ENCODE measurements around the gene YEATS2.
"Not testable (repeated sequence)": the region's sequence is repeated elsewhere in the genome, so short reads cannot be mapped to it uniquely, and the experiment has no call there.

Gene YEATS2

DNA sequence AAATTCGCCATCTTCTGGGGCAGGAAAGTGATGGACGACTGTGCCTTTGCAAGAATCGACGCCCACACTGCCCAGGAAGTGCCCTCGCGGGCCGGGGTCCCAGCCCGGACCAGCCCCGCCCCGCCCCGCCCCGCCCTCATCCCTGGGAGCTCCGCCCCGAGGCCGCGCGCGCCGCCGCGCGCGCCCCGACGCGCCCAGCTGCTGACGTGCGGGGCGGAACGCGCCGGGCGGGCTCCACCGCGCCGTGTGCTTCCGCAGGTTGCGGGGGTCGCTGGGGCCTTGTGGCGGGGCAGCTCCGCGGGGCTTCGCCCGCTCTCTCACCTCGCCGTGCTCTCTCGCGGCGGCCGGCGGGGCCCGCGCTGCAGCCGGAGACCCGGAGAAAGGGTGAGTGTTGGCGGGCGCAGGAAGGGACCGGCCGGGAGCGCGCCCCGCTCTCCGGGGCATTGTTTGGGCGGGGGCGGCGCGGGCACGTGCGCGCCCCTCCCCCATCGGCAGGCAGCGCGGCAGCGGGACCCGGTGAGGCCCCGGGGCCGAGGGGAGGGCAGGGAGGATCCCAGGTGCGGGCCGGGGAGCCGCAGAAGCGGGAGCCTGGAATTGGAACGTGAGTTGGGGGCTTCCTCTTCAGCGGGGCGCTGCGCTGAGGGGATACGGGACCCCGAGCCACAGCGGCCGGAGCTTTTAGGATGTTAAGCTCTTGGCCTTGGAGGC, at the start of gene YEATS2:
YEATS2 (plus strand) TSS at position 188 of the 708 bp plus-strand sequence. CDS start 17,366 bp downstream, outside the sequence.
- peak; percentile 87 for DNase-seq

- no peak for DNase-seq
Measured at GRCh38 chr3:183650554-183650953, 47.0 kb upstream of the YEATS2 start.

DNA sequence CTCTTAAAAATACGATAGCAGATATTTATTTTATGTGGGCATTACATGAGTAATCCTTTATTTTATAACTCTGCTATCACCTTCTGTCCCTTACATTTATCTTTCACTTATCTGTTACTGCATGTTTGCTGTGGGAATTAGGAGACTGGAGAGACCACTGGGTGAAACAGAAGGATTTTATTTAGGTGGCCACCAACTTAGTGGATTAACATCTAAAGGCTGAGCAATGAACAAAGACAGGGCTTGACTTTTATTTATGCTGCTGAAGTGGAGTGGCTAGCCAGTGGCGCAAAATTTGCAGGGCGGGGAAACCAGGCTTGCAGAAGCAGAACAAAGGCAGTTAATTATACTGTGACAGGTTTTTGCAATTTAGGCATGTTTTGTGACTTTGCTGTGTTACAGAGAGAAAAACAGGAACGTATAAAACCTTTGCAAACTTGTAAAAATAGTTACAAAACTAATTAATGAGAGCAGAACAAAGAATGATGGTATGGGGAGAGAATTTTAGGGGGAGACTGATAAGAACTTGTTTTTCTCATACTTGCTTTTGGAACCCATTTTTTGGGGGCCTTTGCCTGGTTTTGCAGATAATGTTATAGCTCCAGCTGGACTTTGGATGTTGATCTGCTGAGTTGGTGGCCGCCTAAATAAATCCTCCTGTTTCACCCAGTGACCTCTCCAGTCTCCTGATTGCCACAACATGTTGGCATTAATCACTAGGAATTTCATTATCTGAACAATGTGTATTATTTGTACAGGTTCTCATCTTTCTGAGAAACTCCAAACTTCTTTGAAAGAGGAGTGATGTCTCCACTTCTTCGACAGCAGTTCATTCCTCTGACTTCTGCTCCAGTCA, 44.2 kb upstream of the YEATS2 start:
- peak; percentile 27 for DNase-seq

DNA sequence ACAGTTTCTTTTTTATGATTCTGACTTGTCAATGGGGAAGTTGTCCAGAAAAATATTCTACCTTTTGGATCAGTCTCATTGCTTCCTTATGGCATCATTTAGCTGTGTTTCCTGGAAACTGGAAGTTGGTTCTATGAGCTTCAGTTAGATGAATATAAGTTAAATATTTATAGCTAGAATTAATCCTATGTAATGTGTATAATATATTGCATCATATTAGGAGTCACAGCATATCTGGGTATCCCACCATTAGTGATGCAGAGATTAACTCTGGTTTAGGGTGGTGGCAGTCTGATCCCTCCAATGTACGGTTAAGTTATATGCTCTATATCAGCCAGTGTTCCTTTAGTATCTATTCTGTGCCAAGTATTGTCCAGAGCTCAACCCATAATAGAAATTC, 42.9 kb upstream of the YEATS2 start:
- DNase-seq: no peak

- DNase-seq: no peak
Measured at GRCh38 chr3:183662099-183662498, 35.5 kb upstream of the YEATS2 start.

DNA sequence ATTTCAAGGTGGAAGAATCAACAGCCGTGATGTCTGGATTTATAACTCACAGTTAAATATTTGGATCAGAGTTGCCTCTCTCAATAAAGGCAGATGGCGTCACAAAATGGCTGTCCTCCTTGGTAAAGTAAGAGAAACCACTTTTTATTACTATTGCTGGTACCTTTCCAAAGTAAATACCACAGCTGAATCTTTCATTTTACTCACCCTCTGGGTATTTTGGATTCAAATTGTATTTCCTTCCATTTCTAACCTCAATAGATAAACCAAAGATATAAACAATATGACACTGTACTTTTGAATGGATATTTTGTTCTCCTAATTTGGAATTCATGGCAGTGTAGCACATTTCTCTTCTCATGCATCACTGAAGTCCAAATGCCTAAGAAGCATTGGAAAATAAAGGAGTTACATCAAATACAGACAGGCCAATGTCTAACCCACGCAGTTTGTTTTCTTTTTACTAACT, 32.6 kb upstream of the YEATS2 start:
- DNase-seq: no peak

DNA sequence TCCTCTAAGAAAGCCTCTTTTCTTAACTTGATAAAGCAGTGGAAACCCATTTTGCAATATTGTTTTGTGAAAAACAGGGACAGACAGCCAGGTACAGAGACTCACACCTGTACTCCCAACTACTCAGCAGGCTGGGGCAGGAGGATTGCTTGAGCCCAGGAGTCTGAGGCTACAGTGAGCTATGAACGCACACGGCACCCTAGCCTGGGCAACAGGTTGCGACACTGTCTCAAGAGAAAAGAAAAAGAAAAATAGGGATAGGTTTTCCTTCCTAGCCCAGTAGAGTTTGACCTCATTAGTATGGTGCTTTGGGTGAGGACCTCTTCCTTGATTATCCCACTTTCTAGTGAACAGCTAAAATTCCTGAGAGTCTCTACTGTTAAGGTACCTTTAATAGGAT, 17.5 kb upstream of the YEATS2 start:
- DNase-seq: no peak

DNA sequence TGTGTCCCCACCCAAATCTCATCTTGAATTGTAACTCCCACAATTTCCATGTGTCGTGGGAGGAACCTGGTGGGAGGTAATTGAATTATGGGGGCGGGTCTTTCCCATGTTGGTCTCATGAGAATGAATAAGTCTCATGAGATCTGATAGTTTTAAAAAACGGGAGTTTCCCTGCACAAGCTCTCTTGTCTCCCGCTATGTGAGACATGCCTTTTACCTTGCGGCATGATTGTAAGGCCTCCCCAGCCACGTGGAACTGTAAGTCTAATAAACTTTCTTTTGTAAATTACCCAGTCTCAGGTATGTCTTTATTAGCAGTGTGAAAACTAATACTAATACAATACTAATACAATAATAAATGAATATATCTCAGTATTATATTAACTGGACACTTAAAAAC, 9.9 kb upstream of the YEATS2 start:
- no peak for DNase-seq

DNA sequence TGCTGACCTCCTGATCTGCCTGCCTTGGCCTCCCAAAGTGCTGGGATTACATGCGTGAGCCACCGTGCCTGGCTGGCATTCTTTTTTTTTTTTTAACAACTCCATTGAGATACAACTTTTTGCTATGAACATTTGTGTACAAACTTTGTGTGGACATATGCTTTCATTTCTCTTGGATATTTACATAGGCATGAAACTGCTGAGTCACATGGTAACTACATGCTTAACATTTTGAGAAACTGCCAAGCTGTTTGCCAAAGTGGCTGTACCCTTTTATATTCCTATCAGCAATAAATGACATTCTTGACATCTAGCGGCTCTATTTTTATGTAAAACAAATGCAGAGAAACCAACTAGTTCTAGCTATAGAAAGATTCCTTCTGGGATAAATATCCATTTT, 8.7 kb upstream of the YEATS2 start:
- no peak for DNase-seq

DNA sequence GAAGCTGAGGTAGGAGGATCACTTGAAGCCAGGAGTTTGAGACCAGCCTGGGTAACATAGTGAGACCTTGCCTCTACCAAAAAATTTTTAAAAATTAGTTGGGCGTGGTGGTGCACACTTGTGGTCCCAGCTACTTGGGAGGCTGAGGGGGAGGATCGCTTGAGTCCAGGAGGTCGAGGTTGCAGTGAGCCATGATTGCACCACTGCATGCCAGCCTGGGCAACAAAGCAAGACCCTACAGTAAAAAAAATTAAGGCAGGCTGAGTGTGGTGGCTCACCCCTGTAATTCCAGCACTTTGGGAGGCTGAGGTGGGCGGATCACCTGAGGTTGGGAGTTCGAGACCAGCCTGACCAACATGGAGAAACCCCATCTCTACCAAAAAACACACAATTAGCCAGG, 8.0 kb upstream of the YEATS2 start:
- not testable (repeated sequence) for DNase-seq

- no peak for DNase-seq
Measured at GRCh38 chr3:183690402-183690995, 7.1 kb upstream of the YEATS2 start.

GRCh38 chr3:183692436-183692835, 5.2 kb upstream of the YEATS2 start:
- DNase-seq: no peak

- no peak for DNase-seq
Measured at GRCh38 chr3:183695569-183696364, 1.8 kb upstream of the YEATS2 start.

GRCh38 chr3:183697123-183697609, 431 bp upstream of the YEATS2 start:
- no peak for DNase-seq

DNA sequence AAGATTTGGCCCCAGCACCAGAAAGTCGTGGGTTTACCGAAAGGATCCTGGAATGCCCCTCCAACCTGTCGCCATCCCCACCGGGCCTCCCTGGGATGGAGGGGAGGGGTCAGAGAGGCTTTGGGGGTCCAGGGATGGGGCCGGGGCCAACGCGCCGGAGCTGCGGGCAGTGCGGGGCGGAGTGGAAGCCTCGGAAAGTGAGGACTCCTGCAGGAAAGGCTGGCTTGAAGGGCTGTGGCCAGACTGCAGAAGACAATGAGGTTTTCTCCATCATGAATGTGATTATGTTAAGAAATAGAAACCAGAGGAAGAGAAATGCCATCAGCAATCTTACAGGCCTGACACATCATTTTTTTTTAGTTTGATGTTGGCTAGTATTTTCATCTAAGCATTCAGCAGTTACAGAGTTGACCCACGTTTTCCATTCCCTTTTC, 738 bp downstream of the YEATS2 start:
- peak; percentile 71 for DNase-seq

DNA sequence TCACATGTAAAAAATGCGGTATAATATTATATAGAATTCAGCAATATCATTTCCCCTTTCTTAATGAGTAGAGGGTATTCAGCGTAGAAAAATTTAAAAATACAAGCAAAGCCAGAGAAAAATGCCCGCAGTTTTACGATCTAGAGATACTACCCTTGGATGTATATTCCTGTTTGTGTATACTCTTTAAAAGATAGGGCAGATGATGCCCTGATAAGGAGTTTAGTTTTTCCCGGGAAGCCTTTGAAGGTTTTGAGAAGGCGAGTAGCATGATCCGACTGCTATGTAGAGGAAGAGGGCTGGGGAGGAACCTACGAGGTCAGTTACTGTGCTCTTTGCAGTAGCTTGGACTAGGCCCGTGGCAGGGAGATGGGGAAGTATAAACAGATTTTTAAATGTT, 1.2 kb downstream of the YEATS2 start:
- peak; percentile 64 for DNase-seq

DNA sequence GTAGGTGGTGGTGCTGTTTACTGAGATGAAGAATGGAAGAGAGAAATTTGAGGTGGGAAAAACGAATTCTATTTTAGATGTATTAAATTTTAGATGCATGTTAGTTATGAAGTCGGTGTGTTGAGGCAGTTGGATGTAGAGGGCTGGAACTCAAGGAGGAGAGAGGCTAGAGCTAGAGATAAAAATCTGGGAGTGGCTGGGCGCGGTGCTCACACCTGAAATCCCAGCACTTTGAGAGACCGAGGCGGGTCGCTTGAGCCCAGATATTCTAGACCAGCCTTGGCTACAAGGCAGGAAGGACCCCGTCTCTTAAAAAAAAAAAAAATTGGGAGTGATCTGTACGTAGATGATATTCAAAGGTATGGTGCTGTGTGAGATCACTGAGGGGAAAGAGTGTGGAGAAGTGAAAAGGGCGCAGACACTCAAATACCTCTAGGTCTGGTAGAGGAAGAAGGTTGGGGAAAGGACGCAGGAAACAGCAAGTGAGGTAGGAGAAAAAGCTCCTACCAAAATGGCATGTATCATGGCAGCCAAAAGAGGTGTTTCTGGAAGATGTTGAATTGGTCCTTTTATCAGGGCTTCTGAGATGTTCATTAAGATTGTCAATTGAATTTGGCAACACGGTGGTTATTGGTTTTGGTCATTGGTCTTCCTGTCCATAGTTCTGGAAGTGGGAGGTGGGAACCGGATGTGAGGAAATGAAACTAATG, 1.8 kb downstream of the YEATS2 start:
- DNase-seq: peak; percentile 48

- DNase-seq: no peak
Measured at GRCh38 chr3:183701744-183702143, 4.1 kb downstream of the YEATS2 start.

- DNase-seq: not testable (repeated sequence)
Measured at GRCh38 chr3:183703892-183704291, 6.3 kb downstream of the YEATS2 start.

DNA sequence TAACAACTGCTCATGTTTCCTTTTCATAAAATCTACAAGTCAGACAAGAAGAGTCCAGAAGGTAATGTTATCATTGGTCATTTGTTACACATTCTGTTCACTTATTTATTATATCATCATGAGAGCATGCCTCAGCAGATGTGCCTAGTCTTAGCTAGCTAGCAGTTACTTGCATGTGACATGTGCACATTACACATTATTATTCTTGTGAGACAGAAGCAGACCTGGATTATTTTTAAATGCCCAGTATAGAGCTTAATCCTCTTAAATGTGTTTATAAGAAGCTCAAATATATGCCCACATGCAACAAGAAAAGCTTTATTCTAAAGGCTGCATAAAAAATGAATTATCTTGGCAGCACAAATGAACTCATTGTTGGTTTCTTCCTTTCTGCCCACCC, 12.6 kb downstream of the YEATS2 start:
- peak; percentile 81 for DNase-seq

- no peak for DNase-seq
Measured at GRCh38 chr3:183711516-183711915, 13.9 kb downstream of the YEATS2 start.

- no peak for DNase-seq
Measured at GRCh38 chr3:183714622-183715021, 17.0 kb downstream of the YEATS2 start.
